Glomerular visceral epithelial cell (primary cell): ENCODE data around the gene ASTN2.

ENCODE experiments used
- DNase-seq: peaks from one replicate; pipeline ENCODE4 v3.0.0-alpha.2; 2016; ENCODE audit errors: extremely low spot score

The ASTN2 gene

GRCh38 chr9:117114768-117115167 lies 300.1 kb downstream of the ASTN2 start:
- no peak for DNase-seq

DNA sequence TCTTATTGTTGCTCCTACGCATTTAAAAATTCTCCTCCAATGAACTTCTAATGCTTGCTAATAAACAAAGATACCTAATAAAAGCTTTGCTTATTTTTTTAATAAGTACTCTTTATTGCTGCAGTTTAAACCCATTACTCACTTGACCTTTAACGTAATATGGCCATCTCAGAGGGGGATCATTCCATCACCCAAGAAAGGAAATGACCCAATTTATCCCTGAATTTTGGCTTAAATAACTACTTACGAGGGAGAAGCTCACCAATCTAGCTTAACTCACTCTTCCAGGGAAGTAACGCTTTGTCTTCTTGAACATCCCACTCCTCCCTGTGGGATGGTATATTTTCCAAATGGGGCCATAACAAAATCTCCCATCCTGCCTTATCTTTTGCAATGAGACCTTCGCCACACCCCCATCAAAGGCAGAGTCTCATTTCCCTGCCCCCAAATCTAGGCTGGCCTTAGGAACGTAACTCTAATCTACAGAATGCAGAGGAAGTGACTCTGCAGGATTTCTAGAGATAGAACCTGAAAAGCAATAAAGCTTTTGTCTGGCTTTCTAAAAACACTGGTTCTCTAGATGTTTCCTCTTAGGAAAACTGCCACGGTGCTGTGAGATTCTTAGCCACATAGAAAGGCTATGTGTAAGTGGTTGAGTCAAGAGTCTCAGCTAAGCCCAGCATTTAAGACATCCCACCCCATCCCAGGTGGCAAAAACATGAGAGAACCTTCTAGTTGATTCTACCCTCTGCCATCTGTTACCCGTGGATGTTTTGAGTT lies 310.0 kb downstream of the ASTN2 start:
- no peak for DNase-seq

DNA sequence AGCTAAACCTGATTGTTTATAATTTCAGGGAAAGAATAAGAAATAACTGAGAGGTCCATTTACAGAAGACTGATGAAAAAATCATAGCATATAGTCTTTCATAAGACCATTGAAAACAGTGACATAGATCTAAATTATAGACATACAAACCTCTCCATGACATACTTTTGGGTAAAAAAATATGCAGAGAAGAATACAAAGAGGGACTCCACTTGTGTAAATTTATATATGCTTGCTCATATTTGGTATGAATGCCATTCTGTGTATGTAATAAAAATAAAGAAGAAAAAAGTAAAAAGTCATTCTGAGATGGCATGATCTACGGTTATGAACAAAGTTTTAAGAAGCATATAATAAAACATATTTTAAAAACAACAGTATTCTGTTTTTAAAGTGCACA lies 310.7 kb downstream of the ASTN2 start:
- no peak for DNase-seq

DNA sequence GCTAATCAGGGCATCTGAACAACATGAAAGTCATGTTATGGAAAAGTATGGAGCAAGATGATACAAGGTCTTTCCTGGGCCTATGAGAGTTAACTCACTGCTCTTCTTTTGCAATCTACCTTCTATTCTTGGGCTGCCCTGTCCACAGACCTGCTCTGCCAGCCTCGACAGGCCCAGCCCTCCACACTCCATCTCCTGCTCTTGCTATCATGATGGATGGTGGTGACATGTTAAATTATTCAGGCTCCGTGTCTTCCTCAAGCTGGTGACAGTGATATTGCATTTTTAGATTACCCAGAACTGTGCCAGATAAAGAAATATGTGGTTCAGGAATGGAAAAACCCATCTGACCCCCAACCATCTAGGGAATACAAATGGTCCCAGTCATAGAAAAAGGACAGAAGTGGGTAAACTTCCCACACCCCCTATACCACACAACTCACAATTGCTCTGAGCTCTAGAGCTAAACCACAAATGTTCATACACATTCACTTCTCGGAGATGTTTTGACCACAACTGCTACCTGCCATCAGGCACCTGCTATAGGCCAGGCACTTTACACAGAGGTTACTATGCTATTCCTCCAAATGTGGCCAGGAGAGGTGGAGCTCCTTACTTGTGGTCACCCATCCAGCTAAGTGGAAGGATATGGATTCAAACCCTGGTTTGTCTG lies 311.3 kb downstream of the ASTN2 start:
- no peak for DNase-seq

DNA sequence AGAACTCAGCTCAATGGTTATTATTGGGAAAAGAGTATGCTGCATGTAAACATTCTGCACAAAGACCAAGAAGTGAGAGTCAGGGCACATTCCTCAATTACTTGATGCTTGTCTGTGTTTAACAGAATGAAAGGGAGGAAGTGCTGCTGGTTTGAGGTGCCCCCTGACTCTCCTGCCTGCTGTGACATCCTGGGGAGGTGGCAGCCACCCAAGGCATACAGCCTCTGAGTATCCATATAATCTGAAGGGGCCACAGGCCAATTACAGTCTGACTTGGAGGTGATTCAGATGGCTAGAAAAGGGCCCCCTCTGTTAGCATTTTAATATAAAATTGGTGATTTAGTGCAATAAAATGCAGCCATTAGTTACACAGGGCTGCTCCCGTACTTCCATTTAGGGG lies 313.8 kb downstream of the ASTN2 start:
- DNase-seq, result no peak

GRCh38 chr9:117098331-117098730 lies 316.5 kb downstream of the ASTN2 start:
- no peak for DNase-seq

- no peak for DNase-seq
Observed at GRCh38 chr9:117097761-117098160, 317.1 kb downstream of the ASTN2 start.

GRCh38 chr9:117096138-117096537 lies 318.7 kb downstream of the ASTN2 start:
- no peak for DNase-seq

- DNase-seq, result no peak
Observed at GRCh38 chr9:117095081-117095480, 319.8 kb downstream of the ASTN2 start.

DNA sequence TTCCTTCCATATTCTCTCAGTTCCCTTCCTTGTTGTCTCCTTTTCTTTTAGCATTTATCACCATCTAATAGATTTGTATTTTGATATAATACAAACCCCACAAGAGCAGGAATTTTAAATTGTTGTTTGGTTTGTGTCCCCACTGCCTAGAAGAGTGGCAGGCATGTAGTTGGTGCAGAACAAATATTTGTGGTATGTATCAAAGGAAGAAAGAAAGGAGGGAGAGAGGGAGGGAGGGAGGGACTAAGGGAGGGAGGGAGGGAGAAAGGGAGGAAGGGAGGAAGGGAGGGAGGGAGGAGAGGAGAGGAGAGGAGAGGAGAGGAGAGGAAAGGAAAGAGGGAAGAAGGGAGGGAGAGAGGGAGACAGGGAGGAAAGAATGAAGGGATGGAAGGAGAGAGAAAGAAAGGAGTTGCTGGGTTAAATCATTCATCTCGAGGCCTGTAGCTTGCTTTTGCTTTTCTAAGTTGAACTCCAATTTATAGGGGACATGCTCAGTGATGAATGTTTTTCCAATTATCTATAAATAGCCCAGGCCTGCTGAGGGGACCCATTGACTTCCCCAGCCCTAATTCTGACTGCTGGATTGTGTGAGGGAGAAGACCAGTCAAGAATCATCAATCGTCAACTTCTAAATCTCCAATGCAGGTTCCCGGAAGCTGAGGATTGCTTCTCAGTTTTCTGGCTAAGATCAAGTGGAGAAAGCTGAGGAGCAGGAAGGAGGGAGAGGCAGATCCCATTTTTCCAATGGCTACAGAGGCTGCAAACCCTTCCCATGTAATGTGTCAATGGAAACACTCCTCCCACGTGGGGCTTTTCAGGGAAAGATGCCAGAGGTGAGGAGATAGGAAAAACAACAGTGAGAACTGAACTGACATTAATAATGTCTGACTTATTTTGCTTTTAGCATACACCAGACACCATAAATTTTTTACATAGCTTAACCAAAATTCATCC lies 320.7 kb downstream of the ASTN2 start:
- no peak for DNase-seq

DNA sequence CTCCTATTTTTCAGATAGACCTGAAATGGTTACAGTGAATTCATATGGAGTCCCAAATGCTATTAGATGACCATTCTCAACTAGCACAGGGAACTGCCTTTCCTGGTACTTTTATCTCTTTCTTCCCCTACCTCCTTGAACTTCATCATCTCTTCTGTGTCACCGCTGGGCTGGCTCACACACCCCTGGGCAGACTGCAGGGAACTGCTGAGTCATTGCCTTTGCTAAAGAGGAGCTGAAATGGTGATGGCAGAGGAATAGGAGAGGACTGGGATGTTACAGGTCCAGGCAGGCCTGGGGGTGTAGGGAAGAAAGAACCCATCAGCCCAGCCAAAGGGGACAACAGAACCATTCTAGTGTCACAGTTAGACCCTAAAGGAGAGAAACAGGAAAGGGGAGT lies 322.3 kb downstream of the ASTN2 start:
- peak; percentile 27 for DNase-seq

DNA sequence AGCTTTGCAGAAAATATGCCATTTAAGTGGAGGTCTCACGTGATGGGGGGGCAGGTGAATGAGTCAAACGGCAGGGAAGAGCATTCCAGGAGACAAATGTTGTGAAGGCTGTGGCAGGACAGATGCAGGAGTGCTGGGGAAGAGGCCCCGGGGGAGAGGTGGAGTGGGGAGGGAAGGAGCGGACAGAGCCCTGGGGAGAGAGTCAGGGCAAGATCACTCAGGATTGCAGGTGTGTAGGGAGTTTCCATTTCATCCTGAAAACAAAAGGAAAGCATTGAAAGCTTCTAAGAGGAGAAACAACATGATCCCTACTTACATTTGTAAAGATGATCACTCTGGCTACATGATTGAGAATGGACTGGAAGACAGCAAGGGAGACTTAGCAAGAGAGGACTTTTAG lies 323.3 kb downstream of the ASTN2 start:
- no peak for DNase-seq

DNA sequence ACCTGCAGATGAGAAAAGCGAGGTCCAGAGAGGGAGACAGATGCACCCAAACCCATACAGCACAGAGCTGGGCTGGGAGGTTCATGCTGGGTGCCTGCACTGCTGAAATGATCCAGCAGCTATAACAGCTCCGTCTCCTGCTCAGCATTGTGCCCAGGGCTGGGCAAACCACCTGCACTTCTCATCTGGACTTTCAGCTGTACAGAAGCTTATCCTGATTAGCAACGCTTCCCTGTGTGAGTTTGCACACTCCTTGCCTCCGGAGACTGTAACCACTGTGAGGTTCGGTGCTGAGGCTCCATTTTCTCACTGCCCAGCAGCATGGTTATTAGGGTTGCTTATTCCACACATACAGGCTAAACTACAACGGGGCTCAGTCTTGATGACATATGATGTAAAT lies 326.1 kb downstream of the ASTN2 start:
- DNase-seq, result no peak

GRCh38 chr9:117088140-117088539 lies 326.7 kb downstream of the ASTN2 start:
- no peak for DNase-seq

DNA sequence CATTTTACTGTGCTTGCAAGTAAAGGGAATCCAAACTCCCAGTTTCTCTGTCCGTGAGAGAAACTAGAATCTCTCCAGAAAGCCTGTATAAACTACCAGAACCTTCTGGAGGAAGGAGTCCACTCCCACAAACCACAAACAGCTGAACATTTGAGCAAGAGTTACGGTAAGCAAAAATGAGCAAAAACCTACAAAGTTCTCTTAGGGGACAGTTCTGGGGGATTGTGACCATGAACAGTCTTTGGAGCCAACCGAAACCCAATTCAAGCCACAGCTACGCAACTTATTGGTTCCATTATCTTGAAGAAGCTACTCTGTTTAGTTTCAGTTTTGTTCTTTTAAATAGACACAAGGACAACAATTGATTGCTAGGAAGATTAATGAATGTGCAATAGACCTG lies 330.6 kb downstream of the ASTN2 start:
- no peak for DNase-seq

- no peak for DNase-seq
Observed at GRCh38 chr9:117083559-117083958, 331.3 kb downstream of the ASTN2 start.

- no peak for DNase-seq
Observed at GRCh38 chr9:117081641-117082317, 333.1 kb downstream of the ASTN2 start.

GRCh38 chr9:117080765-117081390 lies 334.0 kb downstream of the ASTN2 start:
- DNase-seq, result no peak

- no peak for DNase-seq
Observed at GRCh38 chr9:117076571-117077290, 338.1 kb downstream of the ASTN2 start.

GRCh38 chr9:117075636-117076035 lies 339.2 kb downstream of the ASTN2 start:
- DNase-seq, result no peak
